Gastrocnemius medialis (tissue), 4 donors: ENCODE results near the gene TXLNG. TPM values are rescaled to one million over a fixed set of nuclear protein-coding genes. Genes with fewer than 3 reads are reported as not detected.
A peak's percentile ranks its signal among the peaks of the same experiment; 100 is the strongest.

Experiments
- ATAC-seq, 2 donors: fragments of 150-250 bp; one replicate each; pipeline ENCODE4 v1.9.1; 2016
- DNase-seq, 2 donors: peaks; one replicate each; pipeline ENCODE4 v3.0.0-alpha.2; 2019
- H3K27ac ChIP-seq, 4 donors: fragments of 200-600 bp; sonication (generic); 1 replicate in 1 of 4; 2 replicates in 3 of 4; pipeline ENCODE4 v1.5.1; 2016 to 2018; ENCODE audit warnings: mild to moderate bottlenecking in 2 of 4, moderate library complexity in 1 of 4
- H3K27me3 ChIP-seq, 3 donors: fragments of 200-600 bp; sonication (generic) in 2 of 3; 1 replicate in 1 of 3; 2 replicates in 2 of 3; pipeline versions ENCODE4 v1.5.1 to v1.6.0; 2016 to 2019; ENCODE audit warnings: mild to moderate bottlenecking in 1 of 3, moderate library complexity in 1 of 3
- H3K36me3 ChIP-seq, 2 donors: fragments of 200-600 bp; sonication (generic) in 1 of 2; one replicate each; pipeline ENCODE4 v1.5.1; 2017 to 2018
- H3K4me1 ChIP-seq, 2 donors: fragments of 200-600 bp; sonication (generic) in 1 of 2; one replicate each; pipeline ENCODE4 v1.5.1; 2016 to 2017; ENCODE audit warnings: mild to moderate bottlenecking in 2 of 2
- H3K4me3 ChIP-seq, 4 donors: fragments of 200-600 bp; sonication (generic) in 3 of 4; 1 replicate in 1 of 4; 2 replicates in 3 of 4; pipeline ENCODE4 v1.5.1; 2016 to 2019; ENCODE audit warnings: mild to moderate bottlenecking in 2 of 4
- H3K9me3 ChIP-seq, 3 donors: fragments of 200-600 bp; sonication (generic) in 2 of 3; 1 replicate in 1 of 3; 2 replicates in 2 of 3; pipeline ENCODE4 v1.5.1; 2016 to 2019
- CTCF ChIP-seq, 5 experiments: fragments of 450-650 bp in 3 of 5; fragments of 200-600 bp in 2 of 5; sonication (generic) in 2 of 5; IDR thresholded peaks in 4 of 5; conservative IDR thresholded peaks in 1 of 5; 1 replicate in 4 of 5; 2 replicates in 1 of 5; pipeline ENCODE4 v1.5.1; 2016 to 2019; ENCODE audit warnings: antibody characterized with exemption in 5 of 5, mild to moderate bottlenecking in 3 of 5, moderate library complexity in 3 of 5
- POLR2A ChIP-seq, 2 donors: fragments of 450-650 bp; IDR thresholded peaks; one replicate each; pipeline ENCODE4 v1.6.1; 2017; ENCODE audit warnings: antibody characterized with exemption in 2 of 2, mild to moderate bottlenecking in 2 of 2, moderate library complexity in 2 of 2
- in situ Hi-C, 4 donors: fragments of 200-750 bp; cut with MboI; loops; one replicate each; pipeline versions ENCODE4 v1.15.0 to v1.8.0; 2017; ENCODE audit warnings: low sequenced_read_pairs in 4 of 4
- intact Hi-C: fragments of 100-400 bp; cut with DNase I; formaldehyde crosslinking; loops from one replicate; pipeline ENCODE4 v1.15.1; 2023; ENCODE audit warnings: low total_unique reads
- total RNA-seq, 4 donors: library from RNA; depleted of rRNA; stranded (reverse); fragments of >200 nt; gene quantifications; one replicate each; pipeline versions ENCODE4 v1.1.0 to v1.2.3, GENCODE V29; 2016

TXLNG gene
- total RNA-seq, 4 donors from 2014 or later = 6.9 to 16.9 (median 9.6) TPM

- Histone ChIP-seq H3K27me3 (no peaks in the 10 kb centered on the region), H3K4me1 (peaks cover 8 to 16% of the 10 kb centered on the region in 2 donors), H3K9me3 (no peaks in the 10 kb centered on the region), H3K27ac (peak overlapping the region; percentile 13 to 37 (median 26)), H3K36me3 (peaks cover 4 to 35% of the 10 kb centered on the region in 2 donors), H3K4me3 (no peak overlapping the region)
- no peak for DNase-seq
- no peak for ATAC-seq
- intact Hi-C loops = no loop called here
- in situ Hi-C loops = no loop called here
- TF ChIP-seq POLR2A (IDR thresholded peaks at IDR 0.05) (no peak), CTCF (IDR thresholded peaks at IDR 0.05 in 4 of 5, conservative IDR thresholded peaks at IDR 0.05 in 1 of 5) (no peak)
Observed at GRCh38 chrX:16842684-16843083, 56.4 kb downstream of the TXLNG start.

- in situ Hi-C loops (no loop called here), intact Hi-C loops (no loop called here)
- ATAC-seq (no peak), DNase-seq (no peak)
- Histone ChIP-seq H3K36me3 (peaks cover 4 to 42% of the 10 kb centered on the region in 2 donors), H3K4me1 (peaks cover 8 to 11% of the 10 kb centered on the region in 2 donors), H3K27ac (peak overlapping the region; percentile 13 to 37 (median 26)), H3K4me3 (no peak overlapping the region), H3K9me3 (no peaks in the 10 kb centered on the region), H3K27me3 (no peaks in the 10 kb centered on the region)
- no peak for TF ChIP-seq CTCF (IDR thresholded peaks at IDR 0.05 in 4 of 5, conservative IDR thresholded peaks at IDR 0.05 in 1 of 5)
- no peak for TF ChIP-seq POLR2A (IDR thresholded peaks at IDR 0.05)
Observed at GRCh38 chrX:16843208-16843909, 57.1 kb downstream of the TXLNG start.

GRCh38 chrX:16845686-16846085 lies 59.4 kb downstream of the TXLNG start:
- ATAC-seq = no peak
- H3K4me3 ChIP-seq = no peak overlapping the region
- no peaks in the 10 kb centered on the region for H3K9me3 ChIP-seq
- DNase-seq = no peak
- intact Hi-C loops (no loop called here), in situ Hi-C loops (no loop called here)
- peaks cover 4 to 52% of the 10 kb centered on the region in 2 donors for H3K36me3 ChIP-seq
- no peaks in the 10 kb centered on the region for H3K27me3 ChIP-seq
- no peak overlapping the region for H3K27ac ChIP-seq
- H3K4me1 ChIP-seq = no peaks in the 10 kb centered on the region
- TF ChIP-seq POLR2A (IDR thresholded peaks at IDR 0.05) = no peak
- no peak for TF ChIP-seq CTCF (IDR thresholded peaks at IDR 0.05 in 4 of 5, conservative IDR thresholded peaks at IDR 0.05 in 1 of 5)

- H3K36me3 ChIP-seq = peaks cover 3 to 58% of the 10 kb centered on the region in 2 donors
- H3K4me3 ChIP-seq = no peak overlapping the region
- in situ Hi-C loops = no loop called here
- H3K27me3 ChIP-seq = no peaks in the 10 kb centered on the region
- intact Hi-C loops = no loop called here
- no peak overlapping the region for H3K27ac ChIP-seq
- ATAC-seq (no peak), DNase-seq (no peak)
- no peaks in the 10 kb centered on the region for H3K4me1 ChIP-seq
- no peaks in the 10 kb centered on the region for H3K9me3 ChIP-seq
- TF ChIP-seq POLR2A (IDR thresholded peaks at IDR 0.05) = no peak
- TF ChIP-seq CTCF (IDR thresholded peaks at IDR 0.05 in 4 of 5, conservative IDR thresholded peaks at IDR 0.05 in 1 of 5) = no peak
Observed at GRCh38 chrX:16848541-16848940, 62.3 kb downstream of the TXLNG start.
